Type B pancreatic cell (in vitro differentiated cells): ENCODE data around the gene CST5. TPM values are rescaled to one million over a fixed set of nuclear protein-coding genes. Genes with fewer than 3 reads are reported as not detected.

Experiments used
- DNase-seq: peaks from one replicate; pipeline ENCODE4 v3.0.0; 2021; ENCODE audit warnings: mixed read lengths; ENCODE audit not compliant: unreplicated experiment; ENCODE audit errors: extremely low spot score
- H3K27ac Mint-ChIP-seq: 2 replicates; pipeline ENCODE4 v1.8.0; 2021; ENCODE audit warnings: mild to moderate bottlenecking, mixed read lengths
- H3K27me3 Mint-ChIP-seq: 2 replicates; pipeline ENCODE4 v1.8.0; 2021; ENCODE audit warnings: mixed read lengths
- H3K36me3 Mint-ChIP-seq: 2 replicates; pipeline ENCODE4 v1.8.0; 2021; ENCODE audit warnings: mixed read lengths
- H3K4me1 Mint-ChIP-seq: one replicate; pipeline ENCODE4 v1.8.0; 2021; ENCODE audit warnings: mixed read lengths; ENCODE audit not compliant: unreplicated experiment
- H3K4me3 Mint-ChIP-seq: 2 replicates; pipeline ENCODE4 v1.8.0; 2021; ENCODE audit warnings: mild to moderate bottlenecking, mixed read lengths
- H3K9me3 Mint-ChIP-seq: 2 replicates; pipeline ENCODE4 v1.8.0; 2021; ENCODE audit warnings: mixed read lengths
- CTCF ChIP-seq: fragments of 200-600 bp; sonication (generic); conservative IDR thresholded peaks from 2 replicates; pipeline ENCODE4 v1.5.0; 2021; ENCODE audit warnings: antibody characterized with exemption, mild to moderate bottlenecking
- total RNA-seq: library from RNA; stranded (reverse); gene quantifications from 2 replicates; pipeline ENCODE4 v1.2.1, GENCODE V29; 2021; ENCODE audit warnings: low replicate concordance

CST5 gene
- total RNA-seq, 1 donor from 2014 or later, result not detected

- Mint-ChIP-seq H3K27me3 (peaks cover 3% of the 10 kb centered on the region), H3K4me3 (no peak overlapping the region), H3K9me3 (no peaks in the 10 kb centered on the region), H3K27ac (no peak overlapping the region), H3K4me1 (peaks cover under 1% of the 10 kb centered on the region), H3K36me3 (no peaks in the 10 kb centered on the region)
- TF ChIP-seq CTCF, result no peak
- no peak for DNase-seq
Observed at GRCh38 chr20:23925789-23926525, 46.4 kb upstream of the CST5 start.

- no peaks in the 10 kb centered on the region for H3K36me3 Mint-ChIP-seq
- peaks cover 8% of the 10 kb centered on the region for H3K27me3 Mint-ChIP-seq
- no peak overlapping the region for H3K4me3 Mint-ChIP-seq
- no peak overlapping the region for H3K27ac Mint-ChIP-seq
- DNase-seq, result no peak
- no peaks in the 10 kb centered on the region for H3K9me3 Mint-ChIP-seq
- TF ChIP-seq CTCF, result no peak
- peaks cover 5% of the 10 kb centered on the region for H3K4me1 Mint-ChIP-seq
Observed at GRCh38 chr20:23924751-23925150, 45.2 kb upstream of the CST5 start.

DNA sequence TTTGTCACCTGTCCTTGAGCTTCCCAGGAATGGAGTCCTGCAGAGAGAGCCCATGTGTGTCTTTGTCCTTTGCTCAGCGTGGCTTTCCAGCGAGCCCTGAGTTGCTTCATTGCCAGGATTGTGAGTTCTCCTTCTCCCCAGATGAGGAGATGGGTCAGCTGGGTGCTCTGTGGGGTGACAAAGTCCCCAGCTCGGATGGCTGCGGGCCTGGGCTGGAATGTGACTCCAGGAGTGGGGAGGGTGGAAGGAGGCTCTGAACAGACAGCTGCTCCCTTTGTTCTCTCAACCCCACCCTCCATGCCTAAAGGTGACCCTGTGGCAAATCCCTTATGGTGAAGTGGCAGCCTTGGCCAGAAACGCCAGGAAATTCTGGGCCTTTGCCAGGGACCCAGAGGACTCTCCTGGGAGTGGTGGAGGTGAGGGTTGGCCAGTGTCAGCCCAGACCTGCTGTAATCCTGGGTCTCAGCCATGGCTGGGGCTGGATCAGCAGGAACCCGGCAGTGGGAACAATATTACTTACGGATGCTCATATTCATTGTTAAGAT, 44.4 kb upstream of the CST5 start:
- Mint-ChIP-seq H3K27ac (no peak overlapping the region), H3K9me3 (no peaks in the 10 kb centered on the region)

GRCh38 chr20:23923311-23923710, 43.8 kb upstream of the CST5 start:
- no peak for TF ChIP-seq CTCF
- Mint-ChIP-seq H3K27ac (no peak overlapping the region), H3K4me1 (peaks cover 5% of the 10 kb centered on the region), H3K27me3 (peaks cover 13% of the 10 kb centered on the region), H3K9me3 (no peaks in the 10 kb centered on the region), H3K4me3 (no peak overlapping the region), H3K36me3 (no peaks in the 10 kb centered on the region)
- DNase-seq, result no peak

More for the DNA sequence above, 44.4 kb upstream of the CST5 start:
- Mint-ChIP-seq H3K4me1 (peaks cover 5% of the 10 kb centered on the region), H3K4me3 (no peak overlapping the region), H3K36me3 (no peaks in the 10 kb centered on the region), H3K27me3 (peaks cover 13% of the 10 kb centered on the region)
- TF ChIP-seq CTCF, result no peak
- DNase-seq, result no peak

- TF ChIP-seq CTCF, result no peak
- Mint-ChIP-seq H3K36me3 (no peaks in the 10 kb centered on the region), H3K27me3 (peaks cover 16% of the 10 kb centered on the region), H3K4me3 (no peak overlapping the region), H3K4me1 (peaks cover 5% of the 10 kb centered on the region), H3K27ac (no peak overlapping the region), H3K9me3 (no peaks in the 10 kb centered on the region)
- no peak for DNase-seq
Observed at GRCh38 chr20:23920408-23921325, 41.1 kb upstream of the CST5 start.
